ENCODE results near the gene ADGRG6.
"Not testable (repeated sequence)": the region's sequence is repeated elsewhere in the genome, so short reads cannot be mapped to it uniquely, and the experiment has no call there.

ADGRG6 gene

DNA sequence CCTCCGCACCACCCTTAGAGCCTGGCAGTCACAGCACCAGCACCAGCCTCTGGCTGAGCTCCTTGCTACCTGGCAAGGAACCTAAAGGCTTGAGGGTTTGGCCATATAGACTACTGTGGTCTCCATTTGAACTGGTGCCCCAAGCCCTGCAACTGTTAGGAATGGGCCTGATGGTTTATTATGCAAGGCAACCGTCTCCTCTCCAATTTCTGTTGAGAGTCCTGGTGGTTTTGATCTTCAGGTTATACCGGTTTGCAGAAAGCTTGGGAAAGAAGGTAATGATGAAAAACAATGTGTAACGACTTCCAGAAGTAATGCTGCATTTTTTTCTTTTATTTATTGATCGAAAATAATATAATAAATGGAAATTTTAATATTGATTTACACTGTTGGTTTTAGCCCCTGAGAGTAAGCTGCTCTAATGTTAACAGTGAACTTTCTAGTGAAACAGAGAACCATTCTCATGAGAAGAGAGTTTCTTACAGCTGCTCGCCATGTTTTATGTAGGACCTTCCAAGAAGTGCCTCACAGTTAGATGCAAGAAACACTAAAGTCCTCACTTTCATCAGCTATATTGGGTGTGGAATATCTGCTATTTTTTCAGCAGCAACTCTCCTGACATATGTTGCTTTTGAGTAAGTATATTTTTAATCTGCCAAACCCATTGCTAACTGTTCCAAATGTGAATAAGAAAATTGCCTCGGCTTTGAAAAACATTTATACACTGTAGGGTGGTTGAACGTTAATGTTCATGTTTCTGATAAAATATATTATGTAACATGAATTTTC lies 112.8 kb downstream of the ADGRG6 start:
- no peak for DNase-seq

DNA sequence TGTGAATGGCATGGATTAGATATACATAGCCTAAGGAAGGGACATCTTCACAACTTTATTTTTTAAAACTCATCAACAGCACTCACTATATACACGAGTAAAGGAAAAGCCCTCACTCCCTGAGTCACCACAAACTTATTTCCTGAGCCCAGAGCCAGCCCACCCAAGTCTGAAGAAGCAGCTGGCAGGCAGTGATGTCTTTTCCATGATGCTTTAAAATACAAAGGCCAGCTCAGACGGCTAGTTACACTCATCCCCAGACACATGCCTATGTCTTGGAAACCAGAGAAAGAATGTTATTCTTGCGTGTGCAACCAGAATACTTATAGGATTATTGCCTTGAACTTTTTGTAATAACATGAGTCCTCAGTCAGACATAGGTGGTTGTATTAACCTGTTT lies 114.4 kb downstream of the ADGRG6 start:
- DNase-seq: no peak

DNA sequence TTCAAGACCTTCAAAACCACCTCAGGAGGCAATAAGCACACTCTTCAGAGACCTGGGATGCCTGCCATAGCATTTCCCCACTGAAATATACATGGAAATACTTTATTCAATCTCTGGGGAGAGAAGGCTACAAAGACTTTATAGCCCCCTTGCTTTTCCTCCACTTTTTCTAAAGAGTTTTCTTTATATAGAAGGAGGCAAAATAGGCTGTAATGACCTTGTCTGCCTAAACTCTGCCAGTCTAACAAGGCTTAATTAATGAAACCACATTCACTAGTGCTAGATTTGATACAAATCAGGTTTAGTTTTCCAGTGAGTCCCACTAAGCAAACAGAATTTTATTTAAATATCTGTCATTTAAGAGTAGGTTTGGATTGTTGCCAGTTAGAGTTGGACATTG lies 114.9 kb downstream of the ADGRG6 start:
- DNase-seq: no peak

- DNase-seq: no peak
Observed at GRCh38 chr6:142417331-142417750, 115.5 kb downstream of the ADGRG6 start.

- no peak for DNase-seq
Observed at GRCh38 chr6:142419071-142419470, 117.3 kb downstream of the ADGRG6 start.

- no peak for DNase-seq
Observed at GRCh38 chr6:142420802-142421201, 119.0 kb downstream of the ADGRG6 start.

DNA sequence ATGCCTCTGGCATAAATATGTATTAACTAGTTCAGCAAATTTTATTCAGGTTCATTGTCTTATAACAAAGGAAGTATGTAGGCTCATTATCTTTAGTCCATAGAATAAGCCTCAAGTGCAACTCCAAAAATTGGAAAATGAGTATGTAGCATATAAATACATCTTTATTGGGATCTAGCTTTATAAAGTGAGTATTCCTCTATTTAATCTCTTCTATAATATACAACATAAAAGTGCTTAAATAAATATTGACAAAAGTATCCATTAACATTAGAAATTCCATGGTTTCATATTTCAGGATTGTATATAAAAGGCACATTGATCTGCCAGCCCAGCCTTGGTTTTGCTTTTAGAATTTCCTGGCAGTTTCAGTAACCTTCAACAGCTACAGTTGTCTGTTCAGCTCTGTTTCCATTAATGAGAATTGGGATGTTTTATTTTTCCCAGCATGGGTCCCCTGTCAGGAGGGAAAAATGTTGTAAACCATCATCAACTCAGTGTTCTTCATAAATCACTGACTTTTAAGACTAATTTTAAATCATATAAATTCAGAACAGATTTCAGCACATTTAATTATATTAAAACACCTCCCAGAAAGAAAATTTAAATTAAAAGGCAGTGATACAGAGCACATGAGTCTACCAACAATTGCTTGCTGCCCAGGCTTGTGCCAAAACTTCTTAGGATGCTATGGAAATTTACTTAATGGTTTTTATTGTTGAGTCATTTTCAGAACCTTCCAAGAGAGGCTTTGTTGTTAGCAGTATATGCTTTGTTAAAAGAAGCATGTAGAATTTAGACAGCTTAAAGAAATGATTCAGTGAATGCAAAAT lies 119.7 kb downstream of the ADGRG6 start:
- no peak for DNase-seq

DNA sequence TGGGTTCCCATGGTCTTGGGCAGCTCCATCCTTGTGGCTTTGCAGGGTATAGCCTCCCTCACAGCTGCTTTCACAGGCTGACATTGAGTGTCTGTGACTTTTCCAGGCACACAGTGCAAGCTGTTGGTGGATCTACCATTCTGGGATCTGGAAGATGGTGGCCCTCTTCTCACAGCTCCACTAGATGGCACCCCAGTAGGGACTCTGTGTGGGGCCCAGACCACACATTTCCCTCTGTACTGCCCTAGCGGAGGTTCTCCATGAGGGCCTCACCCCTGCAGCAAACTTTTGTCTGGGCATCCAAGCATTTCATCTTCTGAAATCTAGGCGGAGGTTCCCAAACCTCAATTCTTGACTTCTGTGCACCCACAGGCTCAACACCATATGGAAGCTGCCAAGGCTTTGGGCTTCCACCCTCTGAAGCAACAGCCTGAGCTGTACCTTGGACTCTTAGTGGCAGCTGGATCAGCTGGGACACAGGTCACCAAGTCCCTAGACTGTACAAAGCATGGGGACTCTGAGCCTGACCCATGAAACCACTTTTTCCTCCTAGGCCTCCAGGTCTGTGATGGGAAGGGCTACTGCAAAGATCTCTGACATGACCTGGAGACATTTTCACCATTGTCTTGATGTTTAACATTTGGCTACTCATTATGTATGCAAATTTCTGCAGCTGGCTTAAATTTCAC lies 124.8 kb downstream of the ADGRG6 start:
- DNase-seq: not testable (repeated sequence)

DNA sequence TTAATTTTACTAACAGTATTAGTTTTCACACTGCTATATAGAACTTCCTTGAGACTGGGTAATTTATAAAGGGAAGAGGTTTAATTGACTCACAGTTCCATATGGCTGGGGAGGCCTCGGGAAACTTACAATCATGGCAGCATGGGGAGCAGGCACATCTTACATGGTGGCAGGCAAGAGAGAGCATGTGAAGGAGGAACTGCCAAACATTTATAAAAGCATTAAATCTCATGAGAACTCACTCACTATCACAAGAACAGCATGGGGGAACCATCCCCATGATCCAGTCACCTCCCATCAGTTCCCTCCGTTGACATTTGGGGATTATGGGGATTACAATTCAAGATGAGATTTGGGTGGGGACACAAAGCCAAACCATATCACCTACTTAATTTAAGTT lies 126.7 kb downstream of the ADGRG6 start:
- DNase-seq: not testable (repeated sequence)

DNA sequence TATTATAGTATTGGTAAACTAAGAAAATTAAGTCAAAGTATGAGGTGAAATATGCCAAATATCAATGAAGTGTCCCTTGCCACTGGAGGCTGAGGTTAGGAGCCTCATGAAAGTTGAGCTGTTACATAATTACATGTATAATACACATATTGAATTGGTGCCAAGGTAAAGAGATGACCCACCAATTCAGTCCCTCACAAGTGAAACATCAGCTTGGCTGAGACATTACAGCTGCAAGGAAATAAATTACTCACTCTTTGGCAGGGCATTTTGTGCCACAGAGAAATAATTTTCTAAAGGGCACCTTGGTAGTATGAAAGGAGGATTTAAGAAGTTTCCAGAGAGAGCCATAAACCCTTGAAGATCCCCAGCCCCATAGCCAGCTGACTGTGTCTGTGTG lies 127.4 kb downstream of the ADGRG6 start:
- DNase-seq: no peak

GRCh38 chr6:142433419-142433818 lies 131.6 kb downstream of the ADGRG6 start:
- no peak for DNase-seq

- no peak for DNase-seq
Observed at GRCh38 chr6:142438898-142439297, 137.1 kb downstream of the ADGRG6 start.

DNA sequence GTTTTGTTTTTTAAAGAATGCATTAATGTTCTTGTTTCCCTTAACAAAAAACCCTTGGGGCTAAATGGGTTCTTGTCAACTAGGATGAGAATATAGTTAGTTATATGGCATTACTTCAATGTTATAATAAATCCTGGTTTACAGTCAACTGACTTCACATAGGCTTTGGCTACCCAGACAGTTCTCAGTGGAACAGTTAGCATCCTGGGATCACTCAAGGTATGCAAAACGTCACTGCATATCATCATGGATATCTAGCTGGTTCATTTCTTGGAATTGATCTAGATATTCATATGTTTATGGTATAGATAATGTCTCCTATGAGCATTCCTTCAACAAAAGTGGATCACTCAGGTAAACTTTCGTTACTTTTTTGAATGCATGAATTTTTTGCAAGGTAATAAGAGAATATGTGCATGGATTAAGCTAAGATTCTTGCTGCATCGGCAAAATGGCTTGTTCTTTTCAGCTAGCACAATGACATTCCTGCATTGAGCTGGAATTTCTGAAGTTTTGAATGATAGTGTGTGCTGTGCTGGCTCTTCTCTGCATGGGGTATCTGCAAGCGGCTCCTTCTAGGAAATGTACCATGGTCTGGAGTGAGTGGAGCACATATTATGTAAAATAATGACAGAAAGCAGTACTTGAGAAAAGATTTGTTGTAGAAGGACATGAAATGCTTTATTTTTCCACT lies 138.9 kb downstream of the ADGRG6 start:
- no peak for DNase-seq

DNA sequence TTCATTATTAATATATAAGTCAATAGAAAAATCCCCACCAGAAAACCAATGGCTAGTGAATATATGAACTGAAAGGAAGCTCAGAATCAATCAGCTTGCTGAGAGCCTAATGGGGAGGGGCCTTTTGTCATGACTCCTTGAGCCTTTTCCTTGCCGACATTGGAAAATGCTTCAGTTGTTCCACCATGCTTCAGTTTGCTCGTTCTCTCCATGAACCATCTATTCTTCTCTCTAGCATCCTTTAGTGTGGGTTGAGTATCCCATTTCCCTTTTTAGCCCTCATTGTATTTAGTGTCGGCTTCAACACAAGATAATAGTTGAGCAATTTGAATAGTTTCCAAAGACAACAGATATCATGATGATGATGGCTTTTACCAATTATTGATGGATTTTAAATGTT lies 139.9 kb downstream of the ADGRG6 start:
- no peak for DNase-seq

DNA sequence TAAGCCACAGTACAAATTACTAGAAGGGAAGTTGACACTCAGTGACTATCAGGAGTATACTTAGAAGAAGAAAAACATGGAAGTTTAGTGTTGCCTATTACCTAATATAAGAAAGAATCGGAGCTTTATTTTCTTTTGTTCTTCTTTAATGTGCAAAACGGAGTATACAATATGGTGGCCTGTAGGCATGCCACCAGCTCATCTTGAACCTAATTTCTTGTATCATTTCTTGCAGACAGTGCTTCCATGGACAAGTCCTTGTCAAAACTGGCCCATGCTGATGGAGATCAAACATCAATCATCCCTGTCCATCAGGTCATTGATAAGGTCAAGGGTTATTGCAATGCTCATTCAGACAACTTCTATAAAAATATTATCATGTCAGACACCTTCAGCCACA lies 141.3 kb downstream of the ADGRG6 start:
- no peak for DNase-seq

DNA sequence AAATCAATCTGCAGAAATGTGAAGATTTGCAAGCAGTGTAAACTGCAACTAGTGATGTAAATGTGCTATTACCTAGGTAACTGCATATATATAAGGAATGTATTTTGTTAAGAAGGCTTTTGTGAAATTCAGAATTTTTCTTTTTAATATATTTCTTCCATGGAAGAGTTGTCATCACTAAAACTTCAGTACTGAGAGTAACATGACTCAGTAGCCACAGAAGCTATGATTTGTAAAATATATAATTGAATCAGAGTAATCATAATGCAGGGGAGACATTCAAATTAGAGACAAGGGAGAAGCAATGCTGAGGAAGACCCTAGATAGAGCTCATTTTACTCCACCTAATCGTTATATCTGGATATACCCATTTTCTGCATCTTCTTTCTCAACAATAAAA lies 141.7 kb downstream of the ADGRG6 start:
- no peak for DNase-seq

GRCh38 chr6:142444376-142444775 lies 142.6 kb downstream of the ADGRG6 start:
- no peak for DNase-seq

DNA sequence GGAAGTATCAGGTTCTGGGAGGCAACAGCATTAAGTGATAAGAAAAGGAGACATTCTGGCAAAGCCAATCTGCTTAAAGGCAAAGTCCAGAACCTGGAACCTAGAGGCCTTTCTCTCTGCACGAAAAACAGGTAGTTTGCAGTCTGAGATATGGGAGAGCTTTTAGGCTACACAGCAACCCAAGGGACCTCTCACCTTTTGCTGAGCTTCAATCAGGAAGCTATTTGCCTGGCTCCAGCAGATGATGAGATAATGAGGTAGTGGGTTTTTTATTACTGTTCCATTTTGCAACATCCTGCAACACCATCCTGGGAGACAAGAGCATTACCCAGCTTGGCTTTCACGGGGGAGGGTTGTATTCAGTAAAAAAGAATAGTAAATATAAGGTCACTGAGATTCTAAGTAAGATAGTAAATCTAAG lies 143.1 kb downstream of the ADGRG6 start:
- DNase-seq: no peak

GRCh38 chr6:142446168-142446567 lies 144.4 kb downstream of the ADGRG6 start:
- DNase-seq: no peak

DNA sequence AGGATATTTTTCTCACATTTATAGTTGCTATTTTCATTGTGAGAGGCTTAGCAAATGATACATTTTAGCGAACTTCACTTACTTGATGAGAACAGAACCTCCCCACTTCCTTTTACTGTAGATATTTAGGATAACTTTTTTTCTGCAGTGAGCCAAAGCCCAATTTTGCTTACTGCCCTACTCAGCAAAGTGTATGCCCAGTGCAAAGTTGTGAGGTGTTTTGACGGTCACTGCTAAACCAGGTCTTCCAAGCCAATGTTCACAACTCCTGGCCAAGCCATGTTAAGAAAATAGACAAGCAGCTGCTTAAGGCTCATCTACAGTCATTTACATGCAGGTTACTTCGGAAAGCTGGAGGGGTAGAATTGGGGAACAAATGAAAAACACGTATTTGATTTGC lies 144.8 kb downstream of the ADGRG6 start:
- no peak for DNase-seq

DNA sequence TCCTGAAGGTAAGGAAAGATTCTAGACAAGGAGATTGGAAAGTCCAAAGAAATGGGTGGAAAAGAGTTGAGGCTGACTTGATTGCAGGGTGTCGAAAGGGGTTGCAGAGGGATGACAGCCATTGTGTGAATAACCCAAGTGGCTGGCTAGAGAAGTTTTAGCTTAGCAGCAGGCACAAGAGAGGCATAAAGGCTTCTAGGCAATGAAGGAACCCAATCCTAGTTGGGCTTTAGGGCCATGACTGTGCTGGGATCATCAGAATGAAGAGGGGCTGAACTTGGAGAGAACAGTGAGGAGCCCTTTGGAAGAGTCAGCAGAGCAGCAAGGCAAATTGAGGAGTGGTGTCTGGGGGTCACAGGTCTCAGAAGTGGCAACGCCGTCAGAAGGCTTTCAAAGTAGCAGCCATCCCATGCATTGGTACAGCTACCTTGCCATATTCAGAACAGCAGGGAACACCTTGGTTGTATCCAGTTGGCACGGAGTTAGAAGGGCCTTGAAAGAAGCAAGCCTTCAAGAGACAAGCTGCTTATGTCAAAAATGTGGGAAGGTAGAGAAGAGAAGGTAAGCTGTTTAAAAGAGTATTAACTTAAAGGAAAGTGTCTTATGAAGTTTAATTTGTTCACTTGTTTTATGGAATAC lies 146.4 kb downstream of the ADGRG6 start:
- no peak for DNase-seq

DNA sequence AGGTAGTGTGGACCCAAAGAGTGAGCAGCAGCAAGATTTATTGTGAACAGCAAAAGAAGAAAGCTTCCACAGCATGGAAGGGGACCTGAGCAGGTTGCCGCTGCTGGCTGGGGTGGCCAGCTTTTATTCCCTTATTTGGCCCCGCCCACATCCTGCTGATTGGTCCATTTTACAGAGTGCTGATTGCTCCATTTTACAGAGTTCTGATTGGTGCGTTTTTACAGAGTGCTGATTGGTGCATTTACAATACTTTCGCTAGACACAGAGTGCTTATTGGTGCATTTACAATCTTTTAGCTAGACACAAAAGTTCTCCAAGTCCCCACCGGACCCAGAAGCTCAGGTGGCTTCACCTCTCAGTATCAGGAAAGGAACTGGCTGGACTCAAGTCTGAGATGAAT lies 149.0 kb downstream of the ADGRG6 start:
- DNase-seq: not testable (repeated sequence)
